ENCODE results near the gene TNFAIP8L1.

TNFAIP8L1 gene

DNA sequence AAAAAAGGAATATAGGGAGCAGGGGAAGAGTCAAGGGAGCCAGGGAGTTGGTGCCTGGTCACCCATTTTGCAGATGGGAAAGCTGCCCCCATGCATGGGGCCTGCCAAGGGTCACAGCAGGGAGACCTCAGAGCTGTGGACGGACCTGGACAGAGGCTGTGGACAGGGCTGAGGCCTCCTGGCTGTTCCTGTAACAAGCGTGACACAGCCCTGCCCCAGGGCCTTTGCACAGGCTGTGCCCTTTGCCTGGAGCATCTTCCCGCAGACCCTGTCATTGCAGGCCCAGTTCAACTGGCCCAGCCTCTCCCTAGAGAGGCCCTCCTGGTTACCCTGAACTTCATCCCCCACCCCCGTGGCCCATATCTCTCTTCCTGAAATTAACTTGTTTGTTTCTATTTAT lies 6.4 kb downstream of the TNFAIP8L1 start:
- TF ChIP-seq, protein P1, sequence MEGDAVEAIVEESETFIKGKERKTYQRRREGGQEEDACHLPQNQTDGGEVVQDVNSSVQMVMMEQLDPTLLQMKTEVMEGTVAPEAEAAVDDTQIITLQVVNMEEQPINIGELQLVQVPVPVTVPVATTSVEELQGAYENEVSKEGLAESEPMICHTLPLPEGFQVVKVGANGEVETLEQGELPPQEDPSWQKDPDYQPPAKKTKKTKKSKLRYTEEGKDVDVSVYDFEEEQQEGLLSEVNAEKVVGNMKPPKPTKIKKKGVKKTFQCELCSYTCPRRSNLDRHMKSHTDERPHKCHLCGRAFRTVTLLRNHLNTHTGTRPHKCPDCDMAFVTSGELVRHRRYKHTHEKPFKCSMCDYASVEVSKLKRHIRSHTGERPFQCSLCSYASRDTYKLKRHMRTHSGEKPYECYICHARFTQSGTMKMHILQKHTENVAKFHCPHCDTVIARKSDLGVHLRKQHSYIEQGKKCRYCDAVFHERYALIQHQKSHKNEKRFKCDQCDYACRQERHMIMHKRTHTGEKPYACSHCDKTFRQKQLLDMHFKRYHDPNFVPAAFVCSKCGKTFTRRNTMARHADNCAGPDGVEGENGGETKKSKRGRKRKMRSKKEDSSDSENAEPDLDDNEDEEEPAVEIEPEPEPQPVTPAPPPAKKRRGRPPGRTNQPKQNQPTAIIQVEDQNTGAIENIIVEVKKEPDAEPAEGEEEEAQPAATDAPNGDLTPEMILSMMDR (IDR thresholded peaks at IDR 0.05): no peak

DNA sequence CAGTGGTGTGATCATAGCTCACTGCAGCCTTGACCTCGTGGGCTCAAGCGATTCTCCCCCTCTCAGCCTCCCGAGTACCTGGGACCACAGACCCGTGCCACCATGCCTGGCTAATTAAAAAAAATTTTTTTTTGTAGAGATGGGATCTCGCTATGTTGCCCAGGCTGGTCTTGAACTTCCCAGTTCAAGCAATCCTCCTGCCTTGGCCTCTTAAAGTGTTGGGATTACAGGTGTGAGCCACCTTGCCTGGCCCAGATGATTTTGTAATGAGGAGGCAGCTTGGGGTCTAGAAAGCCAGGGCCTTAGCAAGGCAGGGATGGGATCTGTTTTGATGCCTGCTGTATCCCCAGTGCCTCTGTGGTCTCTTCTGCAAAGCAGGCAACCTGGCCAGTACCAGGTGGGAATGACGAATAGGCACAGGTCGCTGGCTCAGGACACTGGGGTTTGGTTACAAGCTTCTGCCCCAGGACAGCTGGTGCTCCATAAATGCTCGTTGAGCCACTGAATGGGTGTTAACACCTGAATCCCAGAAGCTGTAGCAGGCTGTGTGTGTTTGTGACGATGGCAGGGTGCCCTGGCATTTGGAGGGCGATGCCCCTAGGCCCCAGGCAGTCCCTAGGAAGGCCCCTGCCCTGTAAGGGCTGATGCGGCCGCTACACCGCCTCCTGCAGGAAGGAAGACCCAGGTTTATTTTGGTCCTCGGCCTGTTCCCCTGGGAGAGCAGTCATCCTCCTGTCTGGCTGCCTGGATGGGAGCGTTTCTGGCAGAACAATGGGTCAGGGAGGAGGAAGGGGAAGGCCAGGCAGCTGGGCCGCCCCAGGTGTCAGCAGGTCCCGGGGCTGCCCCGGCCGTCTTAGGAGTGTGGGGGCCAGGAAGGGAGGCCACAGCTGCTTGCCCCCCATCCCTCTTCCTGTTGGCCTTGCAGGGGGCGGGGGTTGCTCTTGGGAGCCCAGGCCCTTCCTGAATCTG lies 8.6 kb downstream of the TNFAIP8L1 start:
- TF ChIP-seq, protein P1 (IDR thresholded peaks at IDR 0.05): no peak

DNA sequence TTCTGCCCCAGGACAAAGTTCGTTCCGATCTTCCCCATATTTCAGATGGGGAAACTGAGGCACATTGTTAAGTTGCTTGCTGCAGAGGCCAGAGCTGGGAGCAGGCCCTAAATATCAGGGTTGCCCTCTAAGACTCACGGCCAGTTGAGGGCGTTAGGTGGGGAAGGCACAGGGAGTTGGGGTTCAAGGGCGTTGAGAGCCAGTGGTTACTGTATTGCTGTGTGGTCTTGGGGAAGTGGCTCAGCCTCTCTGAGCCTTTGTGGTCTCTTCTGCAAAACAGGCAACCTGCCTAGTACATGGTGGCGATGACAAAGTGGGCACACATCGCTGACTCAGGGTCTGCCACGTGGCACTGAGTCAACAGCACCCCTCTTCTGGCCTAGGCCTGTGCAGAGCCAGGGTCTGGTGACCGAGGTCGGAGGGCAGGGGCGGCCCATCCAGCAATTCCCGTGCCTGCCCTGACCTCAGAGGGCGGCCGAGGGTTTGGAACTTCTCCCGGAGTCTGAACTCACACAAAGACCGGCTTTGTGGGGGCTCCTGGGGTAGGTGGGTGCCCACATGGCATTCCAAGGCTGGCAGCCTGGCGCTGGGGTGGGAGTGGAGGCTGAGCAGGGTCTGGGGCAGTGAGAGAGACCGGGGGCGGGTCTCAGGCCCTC lies 10.2 kb downstream of the TNFAIP8L1 start:
- TF ChIP-seq, protein P1 (IDR thresholded peaks at IDR 0.05): no peak

GRCh38 chr19:4650159-4650558 lies 10.8 kb downstream of the TNFAIP8L1 start:
- TF ChIP-seq, protein P1 (IDR thresholded peaks at IDR 0.05): no peak

DNA sequence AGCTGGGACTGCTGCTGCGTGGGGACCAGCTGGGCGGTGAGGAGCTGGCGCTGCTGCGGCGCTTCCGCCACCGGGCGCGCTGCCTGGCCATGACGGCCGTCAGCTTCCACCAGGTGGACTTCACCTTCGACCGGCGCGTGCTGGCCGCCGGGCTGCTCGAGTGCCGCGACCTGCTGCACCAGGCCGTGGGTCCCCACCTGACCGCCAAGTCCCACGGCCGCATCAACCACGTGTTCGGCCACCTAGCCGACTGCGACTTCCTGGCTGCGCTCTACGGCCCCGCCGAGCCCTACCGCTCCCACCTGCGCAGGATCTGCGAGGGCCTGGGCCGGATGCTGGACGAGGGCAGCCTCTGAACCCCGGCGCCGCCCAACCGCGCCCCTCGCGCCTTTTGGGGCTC lies 12.8 kb downstream of the TNFAIP8L1 start:
- TF ChIP-seq, protein P1 (IDR thresholded peaks at IDR 0.05): no peak

- TF ChIP-seq, protein P1 (IDR thresholded peaks at IDR 0.05): no peak
These were observed 14.6 kb downstream of the TNFAIP8L1 start for GRCh38 chr19:4653793-4654436.
